ENCODE data around the gene SYNE3. TPM values are rescaled to one million over a fixed set of nuclear protein-coding genes. Genes with fewer than 3 reads are reported as not detected.
A peak's percentile ranks its signal among the peaks of the same experiment; 100 is the strongest.

Gene SYNE3
- total RNA-seq, 2 donors from 2014 or later, result 8.2 to 13.2 TPM

DNA sequence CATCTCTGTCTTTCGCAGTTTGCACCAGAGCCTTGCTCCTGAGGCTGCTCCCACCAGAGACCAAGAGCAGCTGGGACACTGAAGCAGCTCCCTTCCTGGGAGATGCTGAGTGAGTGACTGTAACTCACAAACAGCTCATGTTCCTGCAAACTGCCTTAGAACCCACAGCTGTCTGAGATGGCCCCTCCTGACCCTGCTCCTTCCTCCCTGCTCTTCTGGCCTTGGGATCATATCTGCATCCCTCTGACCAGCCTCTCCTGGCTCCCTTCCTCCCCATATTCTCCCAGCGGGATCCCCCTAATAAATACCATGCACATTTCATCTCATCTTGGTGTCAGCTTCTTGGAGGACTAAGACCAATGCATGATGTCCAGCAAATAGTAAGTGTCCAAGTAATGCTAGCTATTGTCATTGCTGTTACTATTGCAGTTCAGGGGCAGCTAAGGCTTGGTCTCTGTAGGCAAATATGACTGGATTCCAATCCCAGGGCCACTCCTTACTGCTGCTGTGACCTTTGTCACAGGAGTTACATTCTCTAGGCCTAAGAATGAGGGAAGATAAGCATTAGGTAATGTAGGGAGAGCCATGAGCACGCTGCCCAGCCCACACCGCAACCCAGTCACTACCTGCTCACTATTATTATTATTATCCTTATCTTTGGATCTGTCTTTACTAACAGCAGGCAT lies 47.9 kb downstream of the SYNE3 start:
- no peak for DNase-seq (ENCODE audit: low spot score)
- TF ChIP-seq, protein P1, sequence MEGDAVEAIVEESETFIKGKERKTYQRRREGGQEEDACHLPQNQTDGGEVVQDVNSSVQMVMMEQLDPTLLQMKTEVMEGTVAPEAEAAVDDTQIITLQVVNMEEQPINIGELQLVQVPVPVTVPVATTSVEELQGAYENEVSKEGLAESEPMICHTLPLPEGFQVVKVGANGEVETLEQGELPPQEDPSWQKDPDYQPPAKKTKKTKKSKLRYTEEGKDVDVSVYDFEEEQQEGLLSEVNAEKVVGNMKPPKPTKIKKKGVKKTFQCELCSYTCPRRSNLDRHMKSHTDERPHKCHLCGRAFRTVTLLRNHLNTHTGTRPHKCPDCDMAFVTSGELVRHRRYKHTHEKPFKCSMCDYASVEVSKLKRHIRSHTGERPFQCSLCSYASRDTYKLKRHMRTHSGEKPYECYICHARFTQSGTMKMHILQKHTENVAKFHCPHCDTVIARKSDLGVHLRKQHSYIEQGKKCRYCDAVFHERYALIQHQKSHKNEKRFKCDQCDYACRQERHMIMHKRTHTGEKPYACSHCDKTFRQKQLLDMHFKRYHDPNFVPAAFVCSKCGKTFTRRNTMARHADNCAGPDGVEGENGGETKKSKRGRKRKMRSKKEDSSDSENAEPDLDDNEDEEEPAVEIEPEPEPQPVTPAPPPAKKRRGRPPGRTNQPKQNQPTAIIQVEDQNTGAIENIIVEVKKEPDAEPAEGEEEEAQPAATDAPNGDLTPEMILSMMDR (IDR thresholded peaks at IDR 0.05), result no peak
- peaks cover 35% of the 10 kb centered on the region for H3K36me3 ChIP-seq

DNA sequence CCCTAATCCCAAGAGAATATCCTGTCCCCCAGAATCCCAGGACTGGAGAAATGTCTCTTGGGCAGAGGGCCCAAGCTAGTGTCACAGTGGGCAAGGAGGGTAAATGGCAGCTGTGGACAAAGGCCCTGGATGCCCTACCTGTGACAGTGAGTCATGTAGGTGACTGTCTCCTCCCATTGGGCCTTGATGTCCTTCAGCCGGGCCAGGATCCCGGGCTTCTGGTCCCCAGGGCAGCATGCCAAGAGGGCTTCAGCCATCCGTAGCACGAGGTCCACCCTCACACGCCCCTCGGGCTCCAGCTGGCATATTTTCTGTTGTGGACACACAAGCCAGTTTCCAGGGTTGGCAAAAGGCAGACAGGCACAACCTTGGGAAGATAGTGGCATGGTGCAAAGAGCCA lies 48.8 kb downstream of the SYNE3 start:
- Histone ChIP-seq H3K9me3 (no peaks in the 10 kb centered on the region), H3K27me3 (no peaks in the 10 kb centered on the region), H3K4me3 (no peak overlapping the region), H3K4me1 (peaks cover 0 to 68% of the 10 kb centered on the region in 2 donors), H3K27ac (peak overlapping the region; percentile 47 to 56), H3K36me3 (peaks cover 35% of the 10 kb centered on the region)
- TF ChIP-seq, protein P1 (IDR thresholded peaks at IDR 0.05), result no peak
- DNase-seq (ENCODE audit: low spot score), result no peak

More for the DNA sequence above, 47.9 kb downstream of the SYNE3 start:
- H3K4me1 ChIP-seq, result peaks cover 0 to 68% of the 10 kb centered on the region in 2 donors
- H3K4me3 ChIP-seq, result no peak overlapping the region
- H3K9me3 ChIP-seq, result no peaks in the 10 kb centered on the region
- peak overlapping the region; percentile 47 to 56 for H3K27ac ChIP-seq
- H3K27me3 ChIP-seq, result no peaks in the 10 kb centered on the region

DNA sequence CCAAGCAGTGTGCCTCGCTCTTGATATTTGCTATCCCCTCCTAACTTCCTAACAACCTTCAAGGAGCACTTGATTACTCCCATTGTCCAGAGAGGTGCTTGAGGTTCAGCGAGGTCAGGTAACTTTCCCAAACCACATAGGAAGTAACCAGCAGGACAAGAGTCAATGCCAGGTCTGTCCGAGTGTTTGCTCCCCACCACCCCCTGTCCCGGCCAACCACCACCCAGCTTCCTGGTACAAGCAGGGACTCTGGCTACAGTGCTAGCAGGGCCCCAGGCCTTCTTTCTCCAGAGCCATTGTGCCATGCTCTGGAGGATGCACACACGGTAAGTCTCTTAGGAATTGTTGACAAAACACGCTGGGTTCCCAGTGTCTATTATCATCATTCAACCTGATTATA lies 49.2 kb downstream of the SYNE3 start:
- peak overlapping the region; percentile 47 to 56 for H3K27ac ChIP-seq
- peaks cover 0 to 66% of the 10 kb centered on the region in 2 donors for H3K4me1 ChIP-seq
- TF ChIP-seq, protein P1 (IDR thresholded peaks at IDR 0.05), result no peak
- no peaks in the 10 kb centered on the region for H3K9me3 ChIP-seq
- peaks cover 35% of the 10 kb centered on the region for H3K36me3 ChIP-seq
- no peak for DNase-seq (ENCODE audit: low spot score)
- no peaks in the 10 kb centered on the region for H3K27me3 ChIP-seq
- no peak overlapping the region for H3K4me3 ChIP-seq

Other genes with a start within 250 kb of the SYNE3 start
- 1 to 10 TPM; 3.4 to 4.0 TPM for gene CLMN, start 196.7 kb downstream of the SYNE3 start, total RNA-seq
- 10 to 100 TPM; 54.0 to 58.9 TPM for gene GLRX5, start 18.4 kb upstream of the SYNE3 start, total RNA-seq
- not detected for gene TCL1B, start 169.8 kb upstream of the SYNE3 start, total RNA-seq
- under 1 TPM in 1 of 2 donors, not detected in 1; 0.71 TPM for gene TCL1A, start 197.5 kb upstream of the SYNE3 start, total RNA-seq

Measured in right atrium auricular region (tissue), 2 donors.